NT2/D1 (cell line): ENCODE data around the gene SLC7A7.
"Not testable (repeated sequence)": the region's sequence is repeated elsewhere in the genome, so short reads cannot be mapped to it uniquely, and the experiment has no call there.

Experiments used
- DNase-seq: peaks from one replicate; pipeline ENCODE4 v3.0.0-alpha.2; 2011; ENCODE audit warnings: low read depth, low spot score
- H3K27me3 ChIP-seq: 2 replicates; pipeline ENCODE4 v1.6.0; 2011; ENCODE audit warnings: mild to moderate bottlenecking; ENCODE audit not compliant: insufficient read length, insufficient read depth
- H3K36me3 ChIP-seq: 2 replicates; pipeline ENCODE4 v1.6.1; 2011; ENCODE audit warnings: mild to moderate bottlenecking, low read length, mixed read lengths; ENCODE audit not compliant: insufficient read depth, insufficient read length
- H3K4me1 ChIP-seq: 2 replicates; pipeline ENCODE4 v1.5.1; 2011; ENCODE audit not compliant: insufficient read depth, insufficient read length
- H3K4me3 ChIP-seq: 2 replicates; pipeline ENCODE4 v1.5.1; 2011; ENCODE audit warnings: low read depth; ENCODE audit not compliant: insufficient read length
- H3K9ac ChIP-seq: 2 replicates; pipeline ENCODE4 v1.6.0; 2011; ENCODE audit warnings: low read depth; ENCODE audit not compliant: insufficient read length
- H3K9me3 ChIP-seq: 2 replicates; pipeline ENCODE4 v1.5.1; 2011; ENCODE audit warnings: mild to moderate bottlenecking, low read length; ENCODE audit not compliant: insufficient read depth
- SUZ12 ChIP-seq: IDR thresholded peaks from 2 replicates; pipeline ENCODE4 v1.6.1; 2011; ENCODE audit not compliant: insufficient read length, insufficient read depth; ENCODE audit errors: extremely low read depth
- YY1 ChIP-seq: IDR thresholded peaks from 2 replicates; pipeline ENCODE4 v1.6.1; 2011; ENCODE audit not compliant: insufficient read length, insufficient read depth
- ZNF274 ChIP-seq: IDR thresholded peaks from 2 replicates; pipeline ENCODE4 v1.6.1; 2011; ENCODE audit warnings: mild to moderate bottlenecking, low read depth, low read length

The SLC7A7 gene

GRCh38 chr14:22767323-22767589 is 48.0 kb downstream of the SLC7A7 start:
- H3K27me3 ChIP-seq, result no peaks in the 10 kb centered on the region
- TF ChIP-seq ZNF274 (no peak), SUZ12 (no peak), YY1 (no peak)
- peak overlapping the region; percentile 97 for H3K9ac ChIP-seq
- H3K9me3 ChIP-seq, result no peaks in the 10 kb centered on the region
- DNase-seq, result no peak
- H3K4me3 ChIP-seq, result peak overlapping the region; percentile 97
- H3K4me1 ChIP-seq, result no peaks in the 10 kb centered on the region
- H3K36me3 ChIP-seq, result peaks cover 45% of the 10 kb centered on the region

- Histone ChIP-seq H3K4me1 (no peaks in the 10 kb centered on the region), H3K9me3 (peaks cover 5% of the 10 kb centered on the region; the same call in 1 of the 2 replicates), H3K4me3 (peak within 1 kb of the TSS; percentile 97), H3K36me3 (peaks cover 44% of the 10 kb centered on the region), H3K9ac (peak within 1 kb of the TSS; percentile 97), H3K27me3 (no peaks in the 10 kb centered on the region)
- DNase-seq, result peak; percentile 85
- TF ChIP-seq ZNF274 (no peak), YY1 (peak; percentile 90), SUZ12 (no peak)
Measured at GRCh38 chr14:22766457-22767322, 48.5 kb downstream of the SLC7A7 start, which contains the start of gene OXA1L. Gene OXA1L, plus strand, starts transcription at chr14:22766688. Its CDS starts 14 bp downstream, at chr14:22766702.

- Histone ChIP-seq H3K9me3 (peaks cover 9% of the 10 kb centered on the region; the same call in 1 of the 2 replicates), H3K4me3 (no peak overlapping the region), H3K36me3 (peaks cover 21% of the 10 kb centered on the region), H3K27me3 (no peaks in the 10 kb centered on the region), H3K4me1 (no peaks in the 10 kb centered on the region), H3K9ac (no peak overlapping the region)
- no peak for DNase-seq
- TF ChIP-seq SUZ12, result no peak
- no peak for TF ChIP-seq YY1
- TF ChIP-seq ZNF274, result no peak
Measured at GRCh38 chr14:22764382-22764781, 50.9 kb downstream of the SLC7A7 start.

GRCh38 chr14:22761734-22762133 is 53.5 kb downstream of the SLC7A7 start:
- TF ChIP-seq SUZ12 (no peak), ZNF274 (no peak), YY1 (no peak)
- H3K4me3 ChIP-seq, result no peak overlapping the region
- H3K9me3 ChIP-seq, result peaks cover 9% of the 10 kb centered on the region; the same call in 1 of the 2 replicates
- H3K36me3 ChIP-seq, result peaks cover 5% of the 10 kb centered on the region
- H3K9ac ChIP-seq, result no peak overlapping the region
- H3K4me1 ChIP-seq, result no peaks in the 10 kb centered on the region
- no peaks in the 10 kb centered on the region for H3K27me3 ChIP-seq
- DNase-seq, result no peak

GRCh38 chr14:22757972-22758650 is 57.1 kb downstream of the SLC7A7 start:
- DNase-seq, H3K9ac ChIP-seq, H3K36me3 ChIP-seq, H3K27me3 ChIP-seq, H3K4me3 ChIP-seq, H3K9me3 ChIP-seq, H3K4me1 ChIP-seq: not testable (repeated sequence)

GRCh38 chr14:22753586-22753985 is 61.6 kb downstream of the SLC7A7 start:
- no peak for DNase-seq
- H3K9me3 ChIP-seq, result no peaks in the 10 kb centered on the region
- no peaks in the 10 kb centered on the region for H3K36me3 ChIP-seq
- peaks cover 3% of the 10 kb centered on the region for H3K4me1 ChIP-seq
- no peak overlapping the region for H3K4me3 ChIP-seq
- TF ChIP-seq ZNF274 (no peak), YY1 (no peak), SUZ12 (no peak)
- H3K9ac ChIP-seq, result no peak overlapping the region
- no peaks in the 10 kb centered on the region for H3K27me3 ChIP-seq

- H3K36me3 ChIP-seq, result no peaks in the 10 kb centered on the region
- no peaks in the 10 kb centered on the region for H3K27me3 ChIP-seq
- no peak overlapping the region for H3K9ac ChIP-seq
- no peak for TF ChIP-seq SUZ12
- TF ChIP-seq YY1, result no peak
- no peak for TF ChIP-seq ZNF274
- no peak for DNase-seq
- H3K4me3 ChIP-seq, result no peak overlapping the region
- H3K9me3 ChIP-seq, result no peaks in the 10 kb centered on the region
- H3K4me1 ChIP-seq, result peaks cover 3% of the 10 kb centered on the region
Measured at GRCh38 chr14:22752422-22752821, 62.8 kb downstream of the SLC7A7 start.
